Trophoblast cell (in vitro differentiated cells and primary cell): Measurements from ENCODE around the gene BCL7C.

Experiments
- DNase-seq, 2 donors: peaks; one replicate each; pipeline ENCODE4 v3.0.0-alpha.2; 2016
- H2AFZ ChIP-seq: 2 replicates; pipeline ENCODE4 v1.6.1; 2013; ENCODE audit warnings: low read length, moderate library complexity, mild to moderate bottlenecking; ENCODE audit not compliant: insufficient read depth, poor library complexity
- H2AK5ac ChIP-seq: 2 replicates; pipeline ENCODE4 v1.6.1; 2013; ENCODE audit warnings: mild to moderate bottlenecking, low read length
- H2BK120ac ChIP-seq: 2 replicates; pipeline ENCODE4 v1.6.1; 2013; ENCODE audit warnings: low read length, mild to moderate bottlenecking, moderate library complexity; ENCODE audit not compliant: insufficient read depth, poor library complexity
- H2BK12ac ChIP-seq: 2 replicates; pipeline ENCODE4 v1.6.1; 2013; ENCODE audit warnings: mild to moderate bottlenecking, low read length, moderate library complexity
- H2BK5ac ChIP-seq: 2 replicates; pipeline ENCODE4 v1.6.1; 2013; ENCODE audit warnings: low read length, low read depth, moderate library complexity, mild to moderate bottlenecking; ENCODE audit not compliant: poor library complexity
- H3K14ac ChIP-seq: 2 replicates; pipeline ENCODE4 v1.6.1; 2013; ENCODE audit warnings: mild to moderate bottlenecking, low read length
- H3K18ac ChIP-seq: 2 replicates; pipeline ENCODE4 v1.6.1; 2013; ENCODE audit warnings: mild to moderate bottlenecking, low read length
- H3K23ac ChIP-seq: 2 replicates; pipeline ENCODE4 v1.6.1; 2013; ENCODE audit warnings: low read length
- H3K27ac ChIP-seq: 2 replicates; pipeline ENCODE4 v1.5.1; 2013; ENCODE audit warnings: low read depth, mild to moderate bottlenecking, inconsistent platforms, low read length, moderate library complexity
- H3K27me3 ChIP-seq: 2 replicates; pipeline ENCODE4 v1.6.1; 2013; ENCODE audit warnings: inconsistent platforms, mild to moderate bottlenecking, low read length, moderate library complexity; ENCODE audit not compliant: insufficient read depth
- H3K36me3 ChIP-seq, 2 experiments: 1 replicate in 1 of 2; 2 replicates in 1 of 2; pipeline ENCODE4 v1.6.1; 2013; ENCODE audit warnings: low read length in 2 of 2, mild to moderate bottlenecking in 2 of 2, moderate library complexity in 1 of 2; ENCODE audit not compliant: insufficient read depth in 2 of 2, control insufficient read depth in 1 of 2
- H3K4ac ChIP-seq: 2 replicates; pipeline ENCODE4 v1.6.1; 2013; ENCODE audit warnings: low read depth, mild to moderate bottlenecking, low read length, moderate library complexity
- H3K4me1 ChIP-seq, 2 experiments: 1 replicate in 1 of 2; 2 replicates in 1 of 2; pipeline ENCODE4 v1.6.1; 2013; ENCODE audit warnings: low read length in 2 of 2, mild to moderate bottlenecking in 2 of 2, moderate library complexity in 1 of 2; ENCODE audit not compliant: insufficient read depth in 2 of 2, control insufficient read depth in 1 of 2
- H3K4me2 ChIP-seq: 2 replicates; pipeline ENCODE4 v1.6.1; 2013; ENCODE audit warnings: inconsistent platforms, mild to moderate bottlenecking, low read length, moderate library complexity
- H3K4me3 ChIP-seq: 2 replicates; pipeline ENCODE4 v1.5.1; 2013; ENCODE audit warnings: mild to moderate bottlenecking, low read depth, low read length, inconsistent platforms
- H3K79me1 ChIP-seq: one replicate; pipeline ENCODE4 v1.6.1; 2013; ENCODE audit warnings: low read length
- H3K79me2 ChIP-seq: 2 replicates; pipeline ENCODE4 v1.6.1; 2013; ENCODE audit warnings: low read length, mild to moderate bottlenecking; ENCODE audit not compliant: control insufficient read depth, insufficient read depth, poor library complexity
- H3K9ac ChIP-seq: 2 replicates; pipeline ENCODE4 v1.6.1; 2013; ENCODE audit warnings: mild to moderate bottlenecking, low read length
- H3K9me3 ChIP-seq: 2 replicates; pipeline ENCODE4 v1.6.1; 2013; ENCODE audit warnings: low read depth, mild to moderate bottlenecking, control low read depth, inconsistent platforms, low read length; ENCODE audit not compliant: insufficient read depth
- H4K12ac ChIP-seq: 2 replicates; pipeline ENCODE4 v1.6.1; 2013; ENCODE audit warnings: low read depth, mild to moderate bottlenecking, low read length, moderate library complexity
- H4K8ac ChIP-seq: 2 replicates; pipeline ENCODE4 v1.6.1; 2013; ENCODE audit warnings: low read depth, mild to moderate bottlenecking, low read length, moderate library complexity
- H4K91ac ChIP-seq: one replicate; pipeline ENCODE4 v1.6.1; 2013; ENCODE audit warnings: low read depth, mild to moderate bottlenecking, low read length, moderate library complexity
- WGBS: extraction: QIAGEN DNeasy Blood & Tissue Kit; methylation state at CpG from one replicate; pipeline ENCODE4 v1.1.7; 2013; ENCODE audit warnings: missing lambda C conversion rate; ENCODE audit not compliant: insufficient read length, insufficient coverage; ENCODE audit errors: extremely low coverage; 5-methylcytosine and 5-hydroxymethylcytosine counted together

The BCL7C gene

DNA sequence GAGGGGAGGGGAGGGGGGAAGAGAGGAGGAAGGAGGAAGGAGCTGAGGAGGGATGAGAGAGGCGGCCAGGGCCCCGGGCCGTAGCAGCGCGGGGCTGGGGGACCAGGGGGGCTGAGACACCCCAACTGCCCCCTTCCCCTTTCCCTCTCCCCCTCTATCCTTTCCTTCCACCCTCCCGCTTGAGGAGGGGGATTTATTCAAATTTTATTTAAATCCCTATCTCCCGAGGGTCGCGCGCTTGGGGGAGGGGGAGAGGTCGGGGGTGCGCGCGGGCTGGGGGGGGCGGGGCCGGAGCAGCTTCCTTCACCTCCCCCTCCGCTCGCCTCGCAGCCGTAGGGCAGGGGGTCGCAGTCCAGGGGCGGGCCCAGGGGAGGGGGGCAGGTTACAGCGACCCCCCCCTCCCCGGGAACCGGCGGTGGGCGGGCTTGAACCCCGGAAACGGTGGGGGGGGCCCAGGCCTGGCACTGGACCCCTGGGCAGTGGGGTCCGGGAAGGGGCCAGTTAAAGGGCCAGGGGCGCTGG lies 29.7 kb upstream of the BCL7C start, which contains the start of gene FBXL19:
Gene FBXL19 (plus strand): TSS at position 19 of the 522 bp plus-strand sequence. CDS start 2,183 bp downstream, outside the sequence.
- peak within 1 kb of the TSS; percentile 84 for H3K9ac ChIP-seq
- peaks cover 27 to 31% of the 10 kb centered on the region in 2 experiments for H3K36me3 ChIP-seq
- whole genome bisulfite sequencing: no CpG with 5 or more reads among the region's 31 CpGs
- peak within 1 kb of the TSS; percentile 97 for H3K18ac ChIP-seq
- H3K4me3 ChIP-seq: peak within 1 kb of the TSS; percentile 82
- H3K79me2 ChIP-seq: peaks cover 9% of the 10 kb centered on the region
- H3K23ac ChIP-seq: no peak within 1 kb of the TSS
- H2BK120ac ChIP-seq: peak within 1 kb of the TSS; percentile 63
- peak within 1 kb of the TSS; percentile 81 for H2AK5ac ChIP-seq
- H3K4ac ChIP-seq: peak within 1 kb of the TSS; percentile 82
- peak within 1 kb of the TSS; percentile 79 for H2BK5ac ChIP-seq
- peak within 1 kb of the TSS; percentile 75 for H3K27ac ChIP-seq
- peak within 1 kb of the TSS; percentile 92 for H4K8ac ChIP-seq
- H3K9me3 ChIP-seq: no peaks in the 10 kb centered on the region
- peak within 1 kb of the TSS; percentile 96 for H3K14ac ChIP-seq
- peaks cover 17% of the 10 kb centered on the region for H3K79me1 ChIP-seq
- H4K91ac ChIP-seq: peak within 1 kb of the TSS; percentile 96
- H3K27me3 ChIP-seq: no peaks in the 10 kb centered on the region
- peak within 1 kb of the TSS; percentile 86 for H4K12ac ChIP-seq
- H2BK12ac ChIP-seq: no peak within 1 kb of the TSS
- H2AFZ ChIP-seq: peak within 1 kb of the TSS; percentile 76
- H3K4me1 ChIP-seq: peaks cover 4 to 5% of the 10 kb centered on the region in 2 experiments
- no peak for DNase-seq
- peak within 1 kb of the TSS; percentile 84 for H3K4me2 ChIP-seq

DNA sequence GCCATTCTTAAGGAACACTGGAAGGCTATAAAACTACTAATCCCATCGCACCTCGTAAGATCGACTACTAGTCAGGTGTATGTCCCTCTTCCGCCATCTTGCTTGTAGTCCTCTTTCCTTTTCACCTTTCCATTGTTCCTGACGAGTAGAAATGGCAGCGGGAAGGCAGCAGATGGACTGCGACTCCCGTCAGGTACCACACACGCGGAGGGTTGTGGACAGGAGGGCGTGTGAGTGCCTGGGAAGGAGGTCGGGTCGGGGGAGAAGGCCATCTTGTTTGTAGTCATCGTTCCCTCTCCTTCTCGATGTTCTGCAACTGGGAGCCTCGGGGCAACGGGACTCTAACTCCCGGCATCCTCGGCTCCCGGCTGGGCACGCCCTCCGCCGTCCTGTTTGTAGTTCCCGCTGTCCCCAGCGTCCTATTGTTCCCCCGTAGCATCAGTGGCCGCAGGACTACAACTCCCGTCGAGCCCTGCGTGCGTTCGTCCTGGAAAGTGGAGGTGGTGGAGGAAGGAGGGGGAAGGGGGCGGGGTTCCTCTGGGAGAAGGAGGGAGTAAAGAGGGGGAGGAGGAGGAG lies 29.2 kb upstream of the BCL7C start:
- peak overlapping the region; percentile 91 for H4K91ac ChIP-seq
- H3K4me3 ChIP-seq: peak overlapping the region; percentile 80
- peak overlapping the region; percentile 46 for H3K4me2 ChIP-seq
- no peaks in the 10 kb centered on the region for H3K27me3 ChIP-seq
- H2AK5ac ChIP-seq: no peak overlapping the region
- no peaks in the 10 kb centered on the region for H3K9me3 ChIP-seq
- peaks cover 22 to 26% of the 10 kb centered on the region in 2 experiments for H3K36me3 ChIP-seq
- peak overlapping the region; percentile 79 for H2BK5ac ChIP-seq
- DNase-seq: peak; percentile 100
- H3K9ac ChIP-seq: peak overlapping the region; percentile 59
- peak overlapping the region; percentile 75 for H3K18ac ChIP-seq
- H2AFZ ChIP-seq: peak overlapping the region; percentile 76
- peak overlapping the region; percentile 94 for H3K14ac ChIP-seq
- peaks cover 17% of the 10 kb centered on the region for H3K79me1 ChIP-seq
- peak overlapping the region; percentile 57 for H2BK120ac ChIP-seq
- WGBS: no CpG with 5 or more reads among the region's 33 CpGs
- peak overlapping the region; percentile 92 for H4K8ac ChIP-seq
- peak overlapping the region; percentile 71 for H3K27ac ChIP-seq
- peak overlapping the region; percentile 43 for H4K12ac ChIP-seq
- peaks cover 9% of the 10 kb centered on the region for H3K79me2 ChIP-seq
- peak overlapping the region; percentile 33 for H3K4ac ChIP-seq
- H3K4me1 ChIP-seq: peaks cover 4 to 5% of the 10 kb centered on the region in 2 experiments
- no peak overlapping the region for H3K23ac ChIP-seq
- H2BK12ac ChIP-seq: no peak overlapping the region

DNA sequence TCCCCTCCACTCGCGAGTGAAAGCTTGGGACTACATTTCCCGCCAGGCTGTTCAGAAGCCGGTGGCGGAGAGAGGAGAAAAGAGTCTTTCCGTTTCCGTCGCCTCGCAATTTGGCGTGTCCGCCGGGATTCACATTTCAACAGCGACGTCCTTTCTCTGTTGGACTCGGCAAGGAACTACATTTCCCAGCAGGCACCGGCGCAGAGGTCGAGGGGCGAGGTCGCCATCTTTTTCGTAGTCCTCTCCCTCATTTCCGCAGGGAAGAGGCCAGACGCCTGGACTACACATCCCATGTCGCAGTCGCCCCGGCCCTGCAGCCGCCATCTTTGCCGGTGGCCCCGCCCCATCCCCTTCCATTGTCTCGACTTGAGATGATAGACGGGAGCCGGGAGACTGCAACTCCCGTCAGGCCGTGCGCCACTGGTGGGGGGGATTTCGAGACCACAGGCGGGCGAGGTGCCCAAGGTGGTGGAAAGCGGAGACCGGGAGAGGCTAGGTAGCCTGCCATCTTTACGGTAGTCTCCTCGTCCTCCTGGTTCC lies 28.6 kb upstream of the BCL7C start:
- Histone ChIP-seq H4K91ac (peak overlapping the region; percentile 91), H2BK12ac (no peak overlapping the region), H2BK120ac (peak overlapping the region; percentile 57), H3K79me2 (peaks cover 9% of the 10 kb centered on the region), H3K4me1 (peaks cover 4 to 5% of the 10 kb centered on the region in 2 experiments), H3K18ac (peak overlapping the region; percentile 92), H3K4me3 (peak overlapping the region; percentile 80), H2AFZ (peak overlapping the region; percentile 76), H3K4me2 (peak overlapping the region; percentile 83), H3K27ac (peak overlapping the region; percentile 75), H2AK5ac (no peak overlapping the region), H2BK5ac (peak overlapping the region; percentile 79), H4K12ac (peak overlapping the region; percentile 43), H3K23ac (no peak overlapping the region), H3K36me3 (peaks cover 19 to 21% of the 10 kb centered on the region in 2 experiments), H3K27me3 (no peaks in the 10 kb centered on the region), H4K8ac (peak overlapping the region; percentile 92), H3K9ac (peak overlapping the region; percentile 59), H3K14ac (peak overlapping the region; percentile 94), H3K79me1 (peaks cover 17% of the 10 kb centered on the region), H3K9me3 (no peaks in the 10 kb centered on the region), H3K4ac (peak overlapping the region; percentile 33)
- no CpG with 5 or more reads among the region's 42 CpGs for WGBS
- peak; percentile 99 to 100 for DNase-seq

DNA sequence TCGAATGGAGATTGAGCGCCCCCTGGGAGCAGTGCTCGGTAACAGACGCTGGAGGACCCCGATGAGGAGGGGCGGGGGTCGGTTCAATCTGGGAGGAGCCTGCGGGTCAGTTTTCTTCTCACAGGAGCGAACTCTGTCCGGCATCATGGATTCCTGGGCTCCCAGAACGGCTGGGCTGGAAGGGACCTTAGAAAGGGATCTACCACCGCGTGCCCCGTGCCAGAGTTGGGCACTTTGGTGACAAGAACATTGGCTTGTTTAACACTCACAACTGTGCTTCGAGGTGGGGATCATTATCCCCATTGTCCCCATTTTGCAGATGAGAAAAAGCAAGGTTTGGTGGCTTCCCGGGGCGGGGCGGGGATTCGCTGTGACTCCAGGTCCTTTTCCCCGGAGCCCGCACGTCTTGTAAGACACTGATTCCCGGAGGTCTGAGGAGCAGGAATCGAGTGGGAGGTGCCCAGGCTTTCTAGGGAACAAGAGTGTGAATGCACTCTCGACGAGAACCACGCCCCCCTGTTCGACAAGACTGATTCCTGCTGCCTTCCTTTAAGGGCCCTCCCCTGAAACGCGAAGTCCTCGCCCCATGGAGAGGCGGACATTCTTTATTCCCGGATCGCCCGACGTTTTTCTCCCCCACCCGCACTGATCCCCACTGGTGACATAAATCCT lies 28.0 kb upstream of the BCL7C start:
- peaks cover 4 to 5% of the 10 kb centered on the region in 2 experiments for H3K4me1 ChIP-seq
- H3K18ac ChIP-seq: peak overlapping the region; percentile 92
- H3K79me1 ChIP-seq: peaks cover 17% of the 10 kb centered on the region
- peak overlapping the region; percentile 75 for H3K27ac ChIP-seq
- H3K4ac ChIP-seq: peak overlapping the region; percentile 77
- peaks cover 12 to 15% of the 10 kb centered on the region in 2 experiments for H3K36me3 ChIP-seq
- H3K23ac ChIP-seq: no peak overlapping the region
- H2BK5ac ChIP-seq: peak overlapping the region; percentile 65
- H3K9me3 ChIP-seq: no peaks in the 10 kb centered on the region
- peak overlapping the region; percentile 75 for H3K4me3 ChIP-seq
- peaks cover 9% of the 10 kb centered on the region for H3K79me2 ChIP-seq
- peak overlapping the region; percentile 94 for H4K12ac ChIP-seq
- peak; percentile 95 to 97 for DNase-seq
- H3K9ac ChIP-seq: peak overlapping the region; percentile 69
- no peaks in the 10 kb centered on the region for H3K27me3 ChIP-seq
- H4K8ac ChIP-seq: peak overlapping the region; percentile 87
- WGBS: no CpG with 5 or more reads among the region's 37 CpGs
- H3K4me2 ChIP-seq: peak overlapping the region; percentile 83
- peak overlapping the region; percentile 88 for H4K91ac ChIP-seq
- peak overlapping the region; percentile 52 for H2AK5ac ChIP-seq
- H3K14ac ChIP-seq: peak overlapping the region; percentile 87
- H2BK120ac ChIP-seq: peak overlapping the region; percentile 64
- H2AFZ ChIP-seq: peak overlapping the region; percentile 67
- no peak overlapping the region for H2BK12ac ChIP-seq
